GM12878 (cell line): ENCODE data around the gene NFE2L3. TPM values are rescaled to one million over a fixed set of nuclear protein-coding genes. Genes with fewer than 3 reads are reported as not detected.

Source experiments
- ATAC-seq: fragments of 200-7000 bp; cut with Tn5 transposase; 3 replicates; pipeline ENCODE4 v1.9.1; 2020; ENCODE audit warnings: mild to moderate bottlenecking, moderate library complexity
- BruUV-seq: library from RNA; stranded (reverse); fragments of 400-500 nt; replicated peaks from 2 replicates; lab custom pipeline; 2021; lab: Mats Ljungman, UMichigan
- CTCF ChIA-PET: fragments of 300-600 bp; sonication (Branson Sonifier 250); formaldehyde crosslinking; extraction: SDS; loops from one replicate; lab custom pipeline; 2021; ENCODE audit warnings: inconsistent platforms; lab: Yijun Ruan, JAX
- POLR2A ChIA-PET: fragments of 350-600 bp; formaldehyde crosslinking; extraction: SDS; loops from one replicate; lab custom pipeline; 2021; ENCODE audit warnings: inconsistent platforms; lab: Charles Lee
- RAD21 ChIA-PET: fragments of 300-600 bp; sonication (Branson Sonifier 250); formaldehyde crosslinking; loops from one replicate; lab custom pipeline; 2023; ENCODE audit warnings: antibody characterized with exemption; ENCODE audit not compliant: unreplicated experiment; lab: Charles Lee
- SMC1A ChIA-PET: fragments of 300-600 bp; sonication (Branson Sonifier 250); formaldehyde crosslinking; loops from one replicate; lab custom pipeline; 2023; ENCODE audit not compliant: unreplicated experiment, uncharacterized antibody; lab: Charles Lee
- DNase-seq: peaks from one replicate; pipeline ENCODE4 v3.0.0-alpha.2; 2011; ENCODE audit warnings: low read depth, low spot score
- FAIRE-seq: peaks from 3 replicates; lab custom pipeline; 2011; peaks lifted over from hg19 to GRCh38; lab: Jason Lieb, UNC
- H2AFZ ChIP-seq: 2 replicates; pipeline ENCODE4 v1.6.0; 2011; ENCODE audit warnings: low read depth, low read length, control low read depth; ENCODE audit not compliant: control insufficient read depth
- H3K27ac ChIP-seq: 2 replicates; pipeline ENCODE4 v1.5.1; 2011; ENCODE audit warnings: control low read depth; ENCODE audit not compliant: control insufficient read depth, insufficient read depth
- H3K27me3 ChIP-seq, 2 experiments: replicated peaks in 1 of 2; 2 replicates each; pipeline versions ENCODE4 v1.6.0 to v1.6.1; 2011; ENCODE audit warnings: low read length in 1 of 2; ENCODE audit not compliant: control insufficient read depth in 2 of 2, insufficient read depth in 2 of 2
- H3K36me3 ChIP-seq, 2 experiments: 2 replicates each; pipeline ENCODE4 v1.5.1; 2011; ENCODE audit warnings: low read length in 1 of 2; ENCODE audit not compliant: control insufficient read depth in 2 of 2, insufficient read depth in 2 of 2
- H3K4me1 ChIP-seq: 2 replicates; pipeline ENCODE4 v1.6.1; 2011; ENCODE audit warnings: mild to moderate bottlenecking, low read length, moderate library complexity, mixed read lengths; ENCODE audit not compliant: control insufficient read depth, insufficient read depth
- H3K4me2 ChIP-seq: 2 replicates; pipeline ENCODE4 v1.6.0; 2011; ENCODE audit warnings: control low read depth; ENCODE audit not compliant: control insufficient read depth, insufficient read depth
- H3K4me3 ChIP-seq: fragments of 200-600 bp; sonication (generic); 2 replicates; pipeline ENCODE4 v1.5.1; 2016
- H3K79me2 ChIP-seq: 2 replicates; pipeline ENCODE4 v1.6.0; 2011; ENCODE audit warnings: low read length; ENCODE audit not compliant: control insufficient read depth, insufficient read depth
- H3K9ac ChIP-seq: 2 replicates; pipeline ENCODE4 v1.8.0; 2011; ENCODE audit warnings: low read length, control low read depth, mixed read lengths; ENCODE audit not compliant: control insufficient read depth, insufficient read depth
- H3K9me3 ChIP-seq: replicated peaks from 3 replicates; pipeline ENCODE4 v1.5.1; 2011; ENCODE audit warnings: mild to moderate bottlenecking, low read length; ENCODE audit not compliant: control insufficient read depth, insufficient read depth
- H4K20me1 ChIP-seq: 2 replicates; pipeline ENCODE4 v1.6.0; 2011; ENCODE audit not compliant: control insufficient read depth, insufficient read depth
- BCL11A ChIP-seq: IDR thresholded peaks from 2 replicates; pipeline ENCODE4 v1.6.1; 2011; ENCODE audit warnings: low read depth, low read length
- BMI1 ChIP-seq: fragments of 450-650 bp; IDR thresholded peaks from 2 replicates; pipeline ENCODE4 v1.6.1; 2016; ENCODE audit warnings: mild to moderate bottlenecking, moderate library complexity, borderline replicate concordance
- EGR1 ChIP-seq, 2 experiments: IDR thresholded peaks; 1 replicate in 1 of 2; 2 replicates in 1 of 2; pipeline ENCODE4 v1.6.1; 2011 to 2012; ENCODE audit warnings: low read depth in 2 of 2, low read length in 2 of 2, borderline replicate concordance in 1 of 2, mild to moderate bottlenecking in 1 of 2, moderate library complexity in 1 of 2
- NFYA ChIP-seq: IDR thresholded peaks from 2 replicates; pipeline ENCODE4 v1.6.1; 2011; ENCODE audit warnings: low read depth, mild to moderate bottlenecking, low read length, improper control_type of control experiment, borderline replicate concordance
- POU2F2 ChIP-seq: IDR thresholded peaks from 3 replicates; pipeline ENCODE4 v1.6.1; 2011; ENCODE audit warnings: low read depth, mild to moderate bottlenecking, low read length, borderline replicate concordance
- PRDM15 ChIP-seq: fragments of 450-650 bp; formaldehyde crosslinking; IDR thresholded peaks from 2 replicates; pipeline ENCODE4 v1.4.0; 2020; ENCODE audit warnings: mild to moderate bottlenecking, moderate library complexity
- SMAD1 ChIP-seq: fragments of 450-650 bp; IDR thresholded peaks from 2 replicates; pipeline ENCODE4 v1.6.1; 2018; ENCODE audit warnings: mild to moderate bottlenecking, low read depth; ENCODE audit not compliant: partially characterized antibody
- TCF3 ChIP-seq: IDR thresholded peaks from 2 replicates; pipeline ENCODE4 v1.6.1; 2012; ENCODE audit warnings: low read depth, mild to moderate bottlenecking, low read length, borderline replicate concordance; ENCODE audit not compliant: insufficient read depth
- ZBED1 ChIP-seq: IDR thresholded peaks from 2 replicates; pipeline ENCODE4 v1.6.1; 2016; ENCODE audit warnings: borderline replicate concordance
- ZNF592 ChIP-seq: fragments of 450-650 bp; IDR thresholded peaks from 2 replicates; pipeline ENCODE4 v1.6.1; 2017; ENCODE audit warnings: mild to moderate bottlenecking, moderate library complexity
- ZNF622 ChIP-seq: fragments of 450-650 bp; IDR thresholded peaks from 2 replicates; pipeline ENCODE4 v1.6.1; 2017; ENCODE audit warnings: mild to moderate bottlenecking, inconsistent platforms
- ZSCAN29 ChIP-seq: fragments of 450-650 bp; IDR thresholded peaks from 2 replicates; pipeline ENCODE4 v1.6.1; 2017; ENCODE audit warnings: mild to moderate bottlenecking, moderate library complexity
- WGBS: methylation state at CpG from one replicate; pipeline ENCODE4 v1.1.6; 2016; ENCODE audit warnings: low lambda C conversion rate; ENCODE audit not compliant: insufficient replicate concordance, insufficient coverage; ENCODE audit errors: missing lambda C conversion rate; 5-methylcytosine and 5-hydroxymethylcytosine counted together
- in situ Hi-C: fragments of 300-500 bp; cut with MboI; formaldehyde crosslinking; loops from 9 replicates; pipeline ENCODE4 v1.14.3; 2018; ENCODE audit warnings: mixed read lengths
- intact Hi-C: fragments of 100-400 bp; cut with micrococcal nuclease; formaldehyde crosslinking; loops from one replicate; pipeline ENCODE4 v1.14.2; 2022; ENCODE audit not compliant: unreplicated experiment
- polyA plus RNA-seq, 11 experiments: library from polyadenylated mRNA; depleted of rRNA in 4 of 11; unstranded in 6 of 11; stranded (reverse) in 5 of 11; fragments of >200 nt; fragmentation: Nextera tagmentation in 4 of 11; fragmentation: Illumina TruSeq in 1 of 11; extraction: Ambion mirVana in 4 of 11; extraction: Trizol in 1 of 11; gene quantifications; 1 replicate in 1 of 11; 2 replicates in 10 of 11; pipeline versions ENCODE4 v1.2.1 to v1.2.3, GENCODE V29; 2011 to 2016; ENCODE audit warnings: inconsistent platforms in 2 of 11, missing spikeins in 2 of 11, low read depth in 1 of 11
- total RNA-seq, 4 experiments: library from RNA; depleted of rRNA in 3 of 4; stranded (reverse); fragments of >200 nt in 3 of 4; fragmentation: Illumina TruSeq in 1 of 4; extraction: Trizol in 1 of 4; gene quantifications; 2 replicates each; pipeline versions ENCODE4 v1.2.1 to v1.2.3, GENCODE V29; 2013 to 2021

NFE2L3 gene
- total and polyA plus RNA-seq, 10 of the 15 experiments (the other 5 are each of a cell fraction or from before 2014, with no cell fraction given), result 4.4 to 34.9 (median 13.0) TPM

- H3K9me3 ChIP-seq, result no peaks in the 10 kb centered on the region
- RAD21 ChIA-PET, result interaction anchor here (0.7 kb wide), 1 partner anchor 1061 kb away, joined by 3 read pairs; no protein-coding TSS in a partner anchor
- SMC1A ChIA-PET, result interaction anchor here (0.9 kb wide), 1 partner anchor 26 kb away, joined by 3 read pairs; no protein-coding TSS in a partner anchor
- 78% methylated on average over 13 of the region's 13 CpGs for WGBS
- H2AFZ ChIP-seq, result no peak overlapping the region
- in situ Hi-C loops, result no loop called here
- H3K4me1 ChIP-seq, result no peaks in the 10 kb centered on the region
- H3K79me2 ChIP-seq, result no peaks in the 10 kb centered on the region
- H3K9ac ChIP-seq, result no peak overlapping the region
- no peaks in the 10 kb centered on the region for H3K36me3 ChIP-seq
- no peak overlapping the region for H3K4me2 ChIP-seq
- H3K27ac ChIP-seq, result no peak overlapping the region
- no TSS peak for BruUV-seq
- ATAC-seq (no peak), FAIRE-seq (no peak)
- no peaks in the 10 kb centered on the region; a peak in 1 of 4 replicates for H3K27me3 ChIP-seq
- intact Hi-C loops, result no loop called here
- TF ChIP-seq BMI1 (no peak), EGR1 (IDR thresholded peaks at IDR 0.05; ENCODE audit: borderline replicate concordance in 1 of 2, low read depth in 2 of 2, low read length in 2 of 2) (no peak), ZBED1 (no peak), TCF3 (no peak), ZNF622 (no peak), PRDM15 (no peak), ZNF592 (no peak), NFYA (no peak), SMAD1 (no peak), POU2F2 (no peak), ZSCAN29 (no peak), BCL11A (no peak)
- TF ChIP-seq, all 136 proteins: peak for 0
- ChIA-PET CTCF (no interaction called here), POLR2A (no interaction called here)
- no peak overlapping the region for H3K4me3 ChIP-seq
- DNase-seq, result no peak
- no peaks in the 10 kb centered on the region for H4K20me1 ChIP-seq
Observed at GRCh38 chr7:26144184-26145080, 7.6 kb upstream of the NFE2L3 start.
